Skin epidermis (tissue), 12 donors: ENCODE data around the gene MCEMP1.

Experiments
- H3K27ac ChIP-seq, 21 experiments: fragments of 200-600 bp; sonication (generic) in 11 of 21; one replicate each; pipeline ENCODE4 v1.5.0; 2020; ENCODE audit warnings: mild to moderate bottlenecking in 3 of 21, inconsistent platforms in 2 of 21, moderate library complexity in 2 of 21
- H3K4me3 ChIP-seq, 7 experiments: fragments of 200-600 bp; sonication (generic) in 2 of 7; one replicate each; pipeline ENCODE4 v1.5.0; 2020; ENCODE audit warnings: inconsistent platforms in 2 of 7, mild to moderate bottlenecking in 2 of 7, moderate library complexity in 1 of 7

The MCEMP1 gene

DNA sequence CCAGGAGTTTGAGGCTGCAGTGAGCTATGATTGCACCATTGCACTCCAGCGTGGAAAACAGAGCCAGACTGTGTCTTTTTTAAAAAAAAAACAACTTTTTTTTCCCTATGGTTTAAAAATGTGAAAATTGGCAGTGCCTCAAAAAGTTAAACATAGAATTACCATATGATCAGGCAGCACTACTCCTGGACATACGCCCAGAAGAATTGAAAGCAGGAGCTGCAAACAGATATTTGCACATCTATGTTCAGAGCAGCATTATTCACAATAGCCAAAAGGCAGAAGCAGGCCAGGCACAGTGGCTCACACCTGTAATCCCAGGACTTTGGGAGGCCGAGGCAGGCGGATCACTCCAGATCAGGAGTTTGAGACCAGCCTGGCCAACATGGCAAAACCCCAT lies 11.8 kb upstream of the MCEMP1 start:
- Histone ChIP-seq H3K27ac (no peak overlapping the region), H3K4me3 (no peak overlapping the region)

DNA sequence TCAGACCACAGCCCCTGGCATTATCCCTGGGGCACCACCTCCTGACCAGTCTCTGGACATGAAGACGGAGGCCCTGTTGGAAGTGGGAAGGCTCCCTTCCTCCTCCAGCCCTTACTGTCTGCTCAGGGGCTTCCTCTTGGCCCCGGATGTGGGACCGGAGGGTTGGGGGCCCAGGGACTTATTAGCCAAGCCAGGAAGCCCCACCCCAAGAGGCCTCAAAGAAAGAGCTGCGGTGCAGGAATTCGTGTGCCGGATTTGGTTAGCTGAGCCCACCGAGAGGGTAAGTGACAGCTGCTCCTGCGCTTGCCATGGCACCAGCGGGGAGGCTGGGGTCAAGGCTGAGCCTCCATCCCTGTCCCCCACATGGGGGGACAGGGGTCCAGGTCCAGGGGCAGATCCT lies 8.0 kb upstream of the MCEMP1 start, which contains the start of gene RETN:
TSS of gene RETN (plus strand) at position 208 of the 400 bp plus-strand sequence. CDS start 278 bp downstream, outside the sequence.
- Histone ChIP-seq H3K4me3 (no peak within 1 kb of the TSS), H3K27ac (no peak within 1 kb of the TSS)

DNA sequence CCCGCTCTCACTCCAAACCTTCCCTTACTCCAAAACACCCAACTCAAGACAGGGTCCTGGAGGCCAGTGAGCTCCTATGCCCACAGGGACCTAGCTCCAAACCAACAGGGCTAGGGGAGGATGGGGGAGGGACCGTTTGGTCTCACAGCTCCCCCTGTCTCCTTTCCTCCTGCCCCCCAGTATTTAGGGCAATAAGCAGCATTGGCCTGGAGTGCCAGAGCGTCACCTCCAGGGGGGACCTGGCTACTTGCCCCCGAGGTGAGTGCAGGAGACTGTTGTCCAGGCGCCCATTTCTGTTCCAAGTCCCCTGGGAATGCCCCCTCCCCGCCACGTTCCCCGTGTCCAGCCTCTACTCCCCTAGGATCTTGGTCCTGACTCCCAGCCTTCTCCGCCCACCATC lies 7.2 kb upstream of the MCEMP1 start:
- Histone ChIP-seq H3K27ac (no peak overlapping the region), H3K4me3 (no peak overlapping the region)

DNA sequence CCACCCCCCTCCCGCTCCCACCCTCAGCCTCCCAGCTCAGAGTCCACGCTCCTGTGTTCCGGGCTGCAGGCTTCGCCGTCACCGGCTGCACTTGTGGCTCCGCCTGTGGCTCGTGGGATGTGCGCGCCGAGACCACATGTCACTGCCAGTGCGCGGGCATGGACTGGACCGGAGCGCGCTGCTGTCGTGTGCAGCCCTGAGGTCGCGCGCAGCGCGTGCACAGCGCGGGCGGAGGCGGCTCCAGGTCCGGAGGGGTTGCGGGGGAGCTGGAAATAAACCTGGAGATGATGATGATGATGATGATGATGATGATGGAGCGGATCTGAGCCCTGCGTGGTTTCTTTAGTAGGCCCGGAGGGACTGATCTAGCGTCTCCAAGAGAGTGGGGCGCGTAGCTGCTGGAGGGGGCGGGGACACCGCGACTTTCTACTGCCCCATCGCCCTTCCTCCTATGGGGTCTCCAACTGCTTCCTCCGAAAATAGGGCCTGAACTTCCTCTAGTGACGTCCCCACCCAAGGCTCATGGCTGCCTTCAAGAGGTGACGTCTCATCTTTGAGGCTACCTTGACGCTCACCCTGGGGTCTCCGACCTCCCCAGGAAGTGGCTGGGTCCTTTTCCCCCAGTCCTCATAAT lies 6.6 kb upstream of the MCEMP1 start:
- H3K27ac ChIP-seq: no peak overlapping the region
- H3K4me3 ChIP-seq: peak overlapping the region in 1 of 7 experiments; percentile 22

DNA sequence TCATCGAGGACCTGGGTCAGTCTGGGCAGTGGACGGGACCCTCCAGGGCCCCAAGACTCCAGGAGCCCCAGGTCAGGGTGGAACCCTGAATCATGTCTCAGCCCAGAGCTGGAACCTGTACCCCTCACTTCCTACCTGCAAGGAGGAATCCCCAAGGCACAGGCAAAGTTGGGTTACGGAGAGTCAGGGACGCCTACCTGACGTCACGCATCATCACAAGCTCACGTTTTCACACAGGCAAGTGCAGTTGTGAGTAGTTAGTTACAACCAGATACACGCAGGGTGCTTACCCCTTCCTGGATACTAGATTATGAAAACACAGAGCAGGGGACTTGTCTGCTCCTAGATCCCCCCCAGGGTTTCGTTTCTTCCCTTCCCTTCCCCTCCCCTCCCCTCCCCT lies 6.1 kb upstream of the MCEMP1 start:
- H3K4me3 ChIP-seq: no peak overlapping the region
- no peak overlapping the region for H3K27ac ChIP-seq

DNA sequence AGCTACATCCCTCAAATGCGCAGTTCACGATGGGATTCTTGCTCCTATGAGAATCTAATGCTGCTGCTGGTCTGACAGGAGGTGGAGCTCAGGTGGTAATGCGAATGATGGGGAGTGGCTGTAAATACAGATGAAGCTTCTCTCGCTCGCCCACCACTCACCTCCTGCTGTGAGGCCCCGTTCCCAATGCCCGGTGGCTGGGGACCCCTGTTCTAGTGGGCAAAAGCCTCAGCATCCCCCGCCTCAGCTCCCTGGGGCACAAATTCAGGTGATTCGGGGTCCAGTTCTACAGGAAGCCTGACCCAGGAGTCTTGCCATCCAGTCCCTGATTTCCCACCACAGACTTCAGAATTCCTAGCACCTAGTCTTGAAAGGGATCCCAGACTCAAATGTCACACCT lies 4.4 kb upstream of the MCEMP1 start:
- Histone ChIP-seq H3K27ac (no peak overlapping the region), H3K4me3 (no peak overlapping the region)

DNA sequence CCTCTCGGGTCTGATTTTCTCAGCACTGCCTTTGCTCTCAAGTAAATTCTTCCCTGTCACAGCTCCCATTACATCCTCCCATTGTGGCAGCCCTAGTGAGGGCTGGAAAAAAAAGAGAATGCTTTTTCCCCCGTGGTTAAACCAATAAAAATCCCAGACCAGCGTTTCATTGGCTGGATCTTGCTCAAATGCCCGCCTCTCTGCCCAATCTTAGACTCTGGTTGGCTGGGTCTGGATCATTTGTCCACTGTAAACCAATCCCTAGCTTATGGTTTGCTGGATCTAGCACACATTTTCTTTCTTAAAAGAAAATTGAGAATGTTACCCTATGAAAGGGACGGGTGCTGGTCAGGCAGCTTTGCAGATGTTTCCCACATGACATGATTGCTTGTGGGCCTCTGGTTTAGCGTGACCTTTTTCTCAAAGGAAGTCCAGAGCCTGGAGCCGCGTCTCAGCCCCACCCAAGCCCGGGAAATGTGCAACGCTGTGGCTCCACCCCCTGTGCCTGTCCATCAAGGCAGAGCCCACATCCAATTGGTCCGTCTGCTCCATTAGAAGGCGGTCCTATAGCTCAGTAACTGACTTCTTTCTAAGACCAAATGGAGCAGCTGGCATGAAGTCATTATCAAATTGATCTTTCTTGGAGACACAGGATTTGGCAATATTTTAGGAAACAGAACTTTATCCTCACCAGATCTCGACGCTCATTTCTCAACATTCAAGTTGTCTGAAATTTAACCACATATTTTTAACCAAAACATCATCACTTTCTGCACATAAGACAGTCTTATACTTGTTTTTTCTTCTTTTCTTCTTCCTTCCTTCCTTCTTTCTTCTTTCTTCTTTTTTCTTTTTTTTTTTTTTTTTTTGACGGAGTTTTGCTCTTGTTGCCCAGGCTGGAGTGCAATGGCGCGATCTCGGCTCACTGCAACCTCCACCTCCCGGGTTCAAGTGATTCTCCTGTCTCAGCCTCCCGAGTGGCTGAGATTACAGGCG lies 2.6 kb upstream of the MCEMP1 start:
- H3K27ac ChIP-seq: peak overlapping the region in 1 of 21 experiments; percentile 21
- H3K4me3 ChIP-seq: no peak overlapping the region

DNA sequence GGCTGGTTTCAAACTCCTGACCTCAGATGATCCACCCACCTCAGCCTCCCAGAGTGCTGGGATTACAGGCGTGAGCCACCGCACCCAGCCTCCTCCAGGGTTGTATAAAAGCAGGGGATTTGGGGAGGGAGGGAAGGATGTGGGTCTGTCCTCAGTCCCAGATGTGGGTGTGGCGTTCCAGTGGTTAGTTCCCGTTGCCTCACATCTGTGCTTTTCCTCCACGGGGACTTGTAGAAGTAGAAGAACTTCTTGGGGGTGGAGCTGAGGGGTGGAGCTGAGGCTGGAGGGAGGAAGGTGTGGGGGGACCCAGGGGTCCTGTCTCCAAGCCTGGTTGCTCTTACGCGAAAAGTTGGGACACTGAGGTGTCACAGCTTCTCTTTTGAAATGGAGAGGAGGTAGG lies 514 bp upstream of the MCEMP1 start:
- Histone ChIP-seq H3K27ac (peak overlapping the region in 1 of 21 experiments; percentile 26), H3K4me3 (no peak overlapping the region)

DNA sequence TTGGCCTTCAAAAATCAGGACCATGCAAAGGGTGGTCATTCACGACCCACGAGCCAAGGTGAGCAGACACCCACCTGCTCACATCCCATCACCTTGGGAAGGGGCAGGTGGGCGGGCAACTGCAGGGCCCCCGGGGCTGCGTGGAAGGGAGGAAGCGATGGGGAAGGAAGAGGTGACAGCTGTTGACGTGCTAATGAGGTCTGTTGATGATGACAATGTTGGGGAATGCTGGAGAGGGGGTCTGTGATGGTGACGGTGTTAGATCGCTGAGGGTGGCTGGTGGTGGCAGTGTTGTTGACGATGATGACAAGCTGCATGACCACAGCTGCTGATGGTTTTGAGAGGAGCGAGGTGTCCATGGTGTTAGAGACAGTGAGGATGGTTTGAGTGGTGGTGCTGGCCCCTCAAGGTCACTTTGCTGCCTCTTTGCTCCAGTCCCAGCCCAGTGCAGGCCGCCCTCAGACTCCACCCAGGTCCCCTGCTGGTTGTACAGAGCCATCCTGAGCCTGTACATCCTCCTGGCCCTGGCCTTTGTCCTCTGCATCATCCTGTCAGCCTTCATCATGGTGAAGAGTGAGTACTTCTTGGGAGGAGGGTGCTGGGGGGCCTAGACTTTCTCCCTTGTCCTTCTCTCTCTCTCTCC lies 900 bp downstream of the MCEMP1 start:
- H3K27ac ChIP-seq: peak overlapping the region in 1 of 21 experiments; percentile 48
- H3K4me3 ChIP-seq: no peak overlapping the region

DNA sequence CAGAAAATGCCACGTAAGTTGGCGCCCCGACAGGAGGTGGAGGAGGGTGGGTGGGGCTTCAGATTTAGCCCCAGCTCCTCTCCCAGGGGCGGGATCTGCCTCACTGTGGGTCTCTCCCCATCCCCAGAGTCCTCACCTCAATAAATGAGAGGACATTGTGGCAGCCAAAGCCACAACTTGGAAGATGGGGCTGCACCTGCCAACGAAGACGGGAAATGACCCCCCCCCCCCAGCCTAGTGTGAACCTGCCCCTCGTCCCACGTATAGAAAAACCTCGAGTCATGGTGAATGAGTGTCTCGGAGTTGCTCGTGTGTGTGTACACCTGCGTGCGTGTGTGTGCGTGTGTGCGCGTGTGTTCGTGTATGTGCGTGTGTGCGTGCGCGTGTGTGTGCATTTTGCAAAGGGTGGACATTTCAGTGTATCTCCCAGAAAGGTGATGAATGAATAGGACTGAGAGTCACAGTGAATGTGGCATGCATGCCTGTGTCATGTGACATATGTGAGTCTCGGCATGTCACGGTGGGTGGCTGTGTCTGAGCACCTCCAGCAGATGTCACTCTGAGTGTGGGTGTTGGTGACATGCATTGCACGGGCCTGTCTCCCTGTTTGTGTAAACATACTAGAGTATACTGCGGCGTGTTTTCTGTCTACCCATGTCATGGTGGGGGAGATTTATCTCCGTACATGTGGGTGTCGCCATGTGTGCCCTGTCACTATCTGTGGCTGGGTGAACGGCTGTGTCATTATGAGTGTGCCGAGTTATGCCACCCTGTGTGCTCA lies 2.3 kb downstream of the MCEMP1 start:
- Histone ChIP-seq H3K4me3 (no peak overlapping the region), H3K27ac (peak overlapping the region in 1 of 21 experiments; percentile 15)

DNA sequence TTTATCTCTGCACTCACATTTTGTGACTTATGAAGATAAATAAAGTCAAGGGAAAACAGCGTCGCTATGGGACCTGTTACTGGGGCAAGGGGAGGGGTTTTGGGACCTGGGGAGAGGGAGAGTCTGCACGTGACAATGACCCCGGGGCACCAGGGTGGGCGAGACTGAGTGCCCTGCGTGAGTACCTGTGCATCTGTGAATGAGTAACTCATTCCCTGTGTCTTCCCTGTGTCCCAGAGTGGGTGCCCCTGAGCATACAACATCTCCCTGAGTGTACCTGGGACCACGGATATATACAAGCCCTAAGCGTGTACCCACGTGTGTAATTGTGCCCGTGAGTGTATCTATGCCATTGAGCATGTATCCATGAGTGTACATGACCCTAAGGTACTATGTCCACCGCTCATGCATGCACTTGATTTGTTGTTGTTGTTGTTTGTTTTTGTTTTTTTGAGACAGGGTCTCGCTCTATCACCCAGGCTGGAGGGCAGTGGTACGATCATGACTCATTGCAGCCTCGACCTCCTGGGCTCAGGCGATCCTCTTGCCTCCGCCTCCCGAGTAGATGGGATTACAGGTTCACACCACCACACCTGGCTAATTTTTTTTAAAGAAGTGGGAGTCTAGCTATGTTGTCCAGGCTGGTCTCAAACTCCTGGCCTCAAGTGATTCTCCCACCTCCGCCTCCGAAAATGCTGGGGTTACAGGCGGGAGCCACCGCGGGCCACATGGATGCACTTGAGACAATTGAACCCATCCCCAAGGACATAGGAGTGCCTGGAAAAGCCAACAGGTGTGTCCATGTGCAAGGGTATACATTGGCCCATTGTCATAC lies 3.1 kb downstream of the MCEMP1 start:
- H3K27ac ChIP-seq: peak overlapping the region in 7 of 21 experiments; percentile 95 to 99 (median 97)
- H3K4me3 ChIP-seq: peak overlapping the region; percentile 84 to 100 (median 98)

DNA sequence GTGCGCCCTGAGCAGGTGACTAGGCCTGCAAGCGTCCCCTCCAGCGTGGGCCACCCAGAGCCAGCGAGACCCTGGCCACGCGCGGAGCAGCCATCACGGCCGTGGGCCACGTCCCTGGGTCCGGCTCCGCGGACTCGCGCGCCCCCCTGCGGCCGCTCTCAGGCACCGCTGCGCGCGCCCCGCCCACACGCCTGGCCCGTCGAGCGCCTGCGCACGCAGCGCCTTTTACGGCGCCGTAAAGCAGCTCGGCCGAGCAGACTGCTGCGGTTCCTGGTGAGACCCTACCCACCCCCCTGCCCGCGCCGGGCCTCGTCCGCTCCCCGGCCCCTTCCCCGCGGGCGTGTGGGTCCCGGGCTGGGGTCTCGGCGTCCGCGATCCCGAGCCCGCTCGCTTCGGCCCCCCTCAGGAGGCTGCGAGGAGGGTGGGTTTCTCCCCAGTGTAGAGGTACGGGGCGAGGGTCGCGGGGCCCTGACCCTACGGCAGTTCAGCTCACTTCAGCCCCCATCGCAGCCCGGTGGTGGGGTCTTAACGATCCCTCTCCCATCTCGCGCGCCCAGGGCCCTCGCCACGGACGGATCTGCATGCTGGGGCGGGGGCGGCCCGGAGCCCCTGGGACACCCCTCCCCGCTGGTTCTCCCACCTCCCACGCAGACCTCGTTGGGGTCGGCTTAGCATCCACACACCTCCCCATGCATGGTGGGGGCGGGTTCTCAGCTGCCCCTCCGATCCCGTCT lies 3.9 kb downstream of the MCEMP1 start, which contains the start of gene TRAPPC5:
TSS of gene TRAPPC5 (plus strand) at position 228 of the 734 bp plus-strand sequence. CDS start 1,421 bp downstream, outside the sequence.
- H3K4me3 ChIP-seq: peak within 1 kb of the TSS; percentile 84 to 100 (median 98)
- peak within 1 kb of the TSS; percentile 65 to 99 (median 96) for H3K27ac ChIP-seq

DNA sequence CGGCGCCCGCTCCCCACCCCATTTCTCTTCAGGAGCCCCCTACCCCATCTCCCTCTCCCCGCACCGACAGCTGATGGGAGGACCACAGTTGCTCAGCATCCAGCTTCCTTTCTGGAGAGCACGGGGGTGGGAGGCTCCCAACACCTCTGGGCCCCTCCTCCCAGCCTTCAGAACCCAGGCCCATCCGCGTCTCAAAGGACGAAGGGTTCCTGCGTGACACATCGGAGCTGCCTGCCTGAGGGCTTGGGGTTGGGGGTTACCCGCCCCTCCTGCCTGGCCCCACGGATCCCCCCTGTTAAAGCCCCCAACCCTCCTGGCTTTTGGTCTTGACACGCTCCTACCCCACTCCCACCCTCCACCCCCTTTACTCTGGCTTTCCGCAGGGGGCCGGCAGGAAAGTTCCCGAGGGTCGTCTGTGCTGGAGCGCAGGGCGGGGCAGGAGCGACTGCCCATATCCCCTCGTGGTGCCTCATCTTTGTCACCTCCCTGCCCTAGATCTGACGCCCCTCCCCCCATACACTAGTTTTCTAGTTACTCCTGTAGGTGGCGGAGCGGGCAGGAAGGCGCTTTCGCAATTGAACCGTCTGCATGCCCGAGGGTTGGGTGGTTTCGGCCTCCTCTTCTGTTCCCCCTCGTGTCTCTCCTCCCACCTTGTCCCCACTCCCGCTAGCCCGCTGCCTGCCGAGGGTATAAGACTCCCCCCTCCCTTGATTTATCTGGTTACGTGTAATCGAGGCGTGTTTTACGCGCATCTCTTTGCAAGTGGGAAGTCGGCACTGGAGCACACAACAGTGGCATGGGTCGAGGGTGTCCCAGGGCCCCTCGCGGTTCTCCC lies 4.7 kb downstream of the MCEMP1 start:
- Histone ChIP-seq H3K27ac (peak overlapping the region; percentile 65 to 99 (median 96)), H3K4me3 (peak overlapping the region; percentile 84 to 100 (median 98))

DNA sequence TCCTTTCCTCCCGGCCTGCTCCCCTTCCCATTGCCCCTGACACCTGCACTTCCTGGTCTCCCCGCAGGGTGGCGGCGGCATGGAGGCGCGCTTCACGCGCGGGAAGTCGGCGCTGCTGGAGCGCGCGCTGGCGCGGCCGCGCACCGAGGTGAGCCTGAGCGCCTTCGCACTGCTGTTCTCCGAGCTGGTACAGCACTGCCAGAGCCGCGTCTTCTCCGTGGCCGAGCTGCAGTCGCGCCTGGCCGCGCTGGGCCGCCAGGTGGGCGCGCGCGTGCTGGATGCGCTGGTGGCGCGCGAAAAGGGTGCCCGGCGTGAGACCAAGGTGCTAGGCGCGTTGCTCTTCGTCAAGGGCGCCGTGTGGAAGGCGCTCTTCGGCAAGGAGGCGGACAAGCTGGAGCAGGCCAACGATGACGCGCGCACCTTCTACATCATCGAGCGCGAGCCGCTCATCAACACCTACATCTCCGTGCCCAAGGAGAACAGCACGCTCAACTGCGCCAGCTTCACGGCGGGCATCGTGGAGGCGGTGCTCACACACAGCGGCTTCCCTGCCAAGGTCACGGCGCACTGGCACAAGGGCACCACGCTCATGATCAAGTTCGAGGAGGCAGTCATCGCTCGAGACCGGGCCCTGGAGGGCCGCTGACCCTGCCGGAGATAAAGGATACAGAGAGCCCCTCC lies 5.4 kb downstream of the MCEMP1 start:
- peak overlapping the region in 10 of 21 experiments; percentile 89 to 99 (median 96) for H3K27ac ChIP-seq

DNA sequence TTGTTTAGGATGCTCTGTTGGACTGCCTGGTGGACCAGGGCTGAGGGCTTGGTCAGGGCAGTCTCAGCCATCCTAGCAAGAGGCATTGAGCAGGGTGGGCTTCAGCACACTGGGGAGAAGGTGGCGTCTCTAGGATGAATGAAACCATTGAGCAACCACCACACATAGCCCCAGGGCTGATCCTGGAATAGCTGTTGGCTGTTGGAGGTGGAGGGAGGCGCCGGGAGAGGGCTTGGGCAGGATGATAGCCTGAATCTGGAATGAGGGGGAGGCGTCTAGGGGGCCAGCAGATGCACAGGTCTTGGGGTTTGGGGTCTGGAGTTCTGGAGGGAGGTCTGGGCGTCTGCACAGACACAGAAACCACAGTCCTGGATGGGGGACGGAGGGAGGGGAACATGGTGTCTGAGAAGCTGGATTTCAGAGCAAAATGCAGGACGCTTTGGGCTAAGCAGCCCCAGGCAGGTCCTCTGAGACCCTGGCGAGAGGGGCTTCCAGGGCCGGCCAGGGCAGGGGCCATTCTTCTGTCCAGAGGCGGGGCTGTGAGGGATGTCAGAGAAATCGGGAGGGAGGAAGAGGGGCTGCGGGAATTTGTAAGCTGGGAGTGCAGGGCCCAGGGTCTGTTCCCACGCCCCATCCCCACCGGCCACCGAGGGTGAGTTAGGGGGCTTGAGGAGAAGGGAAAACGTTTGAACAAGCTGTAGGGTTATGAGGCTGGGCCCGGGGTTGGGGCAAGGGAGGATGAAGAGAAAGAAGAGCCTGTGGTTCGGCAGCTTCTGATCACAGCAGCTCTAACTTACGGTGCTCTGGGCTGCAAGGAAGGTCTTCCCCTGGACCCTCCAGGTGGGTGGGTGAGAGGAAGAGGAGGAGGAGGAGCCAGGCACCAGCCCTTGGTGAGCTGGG lies 8.9 kb downstream of the MCEMP1 start:
- Histone ChIP-seq H3K27ac (no peak overlapping the region), H3K4me3 (no peak overlapping the region)

More for the DNA sequence above, 5.4 kb downstream of the MCEMP1 start:
- H3K4me3 ChIP-seq: peak overlapping the region in 4 of 7 experiments; percentile 90 to 100 (median 98)
